AG04449 (cell line): Measurements from ENCODE around the gene FAM83F.

Experiments
- CTCF ChIA-PET: fragments of 350-600 bp; formaldehyde crosslinking; extraction: SDS; loops from one replicate; lab custom pipeline; 2021; ENCODE audit warnings: antibody characterized with exemption; lab: Yijun Ruan, JAX
- POLR2A ChIA-PET: fragments of 400-600, 350-600 bp; formaldehyde crosslinking; extraction: SDS; loops from one replicate; lab custom pipeline; 2020; ENCODE audit warnings: antibody characterized with exemption, inconsistent platforms; lab: Yijun Ruan, JAX
- DNase-seq: peaks from one replicate; pipeline ENCODE4 v3.0.0-alpha.2; 2010; ENCODE audit warnings: low read depth, low spot score
- H3K4me3 ChIP-seq: 2 replicates; pipeline ENCODE4 v1.5.1; 2011; ENCODE audit warnings: low read depth, mild to moderate bottlenecking, control low read depth, low read length
- TF ChIP-seq, protein P1 (sequence below): IDR thresholded peaks from one replicate; pipeline ENCODE4 v1.5.1; 2011; ENCODE audit warnings: mild to moderate bottlenecking, moderate library complexity, low read length, control low read depth, inconsistent platforms; ENCODE audit not compliant: insufficient read depth; ENCODE audit errors: missing control alignments

FAM83F gene

GRCh38 chr22:39966470-39966869 is 28.3 kb upstream of the FAM83F start:
- ChIA-PET CTCF (no interaction called here), POLR2A (no interaction called here)
- no peak for DNase-seq
- TF ChIP-seq, protein P1, sequence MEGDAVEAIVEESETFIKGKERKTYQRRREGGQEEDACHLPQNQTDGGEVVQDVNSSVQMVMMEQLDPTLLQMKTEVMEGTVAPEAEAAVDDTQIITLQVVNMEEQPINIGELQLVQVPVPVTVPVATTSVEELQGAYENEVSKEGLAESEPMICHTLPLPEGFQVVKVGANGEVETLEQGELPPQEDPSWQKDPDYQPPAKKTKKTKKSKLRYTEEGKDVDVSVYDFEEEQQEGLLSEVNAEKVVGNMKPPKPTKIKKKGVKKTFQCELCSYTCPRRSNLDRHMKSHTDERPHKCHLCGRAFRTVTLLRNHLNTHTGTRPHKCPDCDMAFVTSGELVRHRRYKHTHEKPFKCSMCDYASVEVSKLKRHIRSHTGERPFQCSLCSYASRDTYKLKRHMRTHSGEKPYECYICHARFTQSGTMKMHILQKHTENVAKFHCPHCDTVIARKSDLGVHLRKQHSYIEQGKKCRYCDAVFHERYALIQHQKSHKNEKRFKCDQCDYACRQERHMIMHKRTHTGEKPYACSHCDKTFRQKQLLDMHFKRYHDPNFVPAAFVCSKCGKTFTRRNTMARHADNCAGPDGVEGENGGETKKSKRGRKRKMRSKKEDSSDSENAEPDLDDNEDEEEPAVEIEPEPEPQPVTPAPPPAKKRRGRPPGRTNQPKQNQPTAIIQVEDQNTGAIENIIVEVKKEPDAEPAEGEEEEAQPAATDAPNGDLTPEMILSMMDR = no peak
- no peak overlapping the region for H3K4me3 ChIP-seq

DNA sequence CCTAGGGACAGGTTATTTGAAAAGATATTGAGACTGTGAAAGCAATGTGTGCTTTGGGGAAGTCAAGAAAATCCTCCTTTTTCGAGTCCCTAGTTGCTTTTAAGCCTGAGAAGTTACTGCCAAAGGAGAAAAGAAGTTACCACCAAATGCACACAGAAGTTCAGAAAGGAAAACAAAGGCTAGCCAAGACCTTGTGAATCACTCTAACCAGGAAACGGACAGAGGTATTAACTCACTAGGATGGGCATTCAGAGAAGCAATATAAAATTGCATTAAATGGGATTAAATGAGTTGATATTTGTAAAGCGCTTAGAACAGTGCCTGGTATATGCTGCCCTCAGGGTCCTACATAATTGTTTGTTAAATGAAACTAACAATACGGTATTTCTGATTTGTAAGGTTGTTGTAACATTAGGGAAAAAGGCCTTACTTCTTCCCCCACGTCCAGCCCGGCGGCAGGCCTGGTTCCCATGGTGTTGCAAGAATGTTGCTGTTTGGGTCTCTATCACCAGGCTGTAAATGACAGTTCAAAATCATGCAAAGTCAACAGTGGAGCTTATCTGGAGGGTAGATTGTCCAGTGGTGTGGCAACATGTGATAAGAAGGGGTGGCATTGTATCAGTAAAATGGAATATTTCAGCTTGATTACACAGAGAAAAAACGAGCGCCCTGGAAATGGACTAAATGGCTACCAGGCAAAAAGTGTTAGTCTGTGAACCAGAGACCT is 27.5 kb upstream of the FAM83F start:
- H3K4me3 ChIP-seq = no peak overlapping the region
- TF ChIP-seq, protein P1 = no peak
- POLR2A ChIA-PET = no interaction called here
- CTCF ChIA-PET = no interaction called here
- peak; percentile 24 for DNase-seq

- H3K4me3 ChIP-seq = no peak overlapping the region
- ChIA-PET CTCF (no interaction called here), POLR2A (no interaction called here)
- TF ChIP-seq, protein P1 = no peak
- no peak for DNase-seq
Measured at GRCh38 chr22:39967996-39968972, 26.5 kb upstream of the FAM83F start.

GRCh38 chr22:39970742-39971141 is 24.0 kb upstream of the FAM83F start:
- ChIA-PET CTCF (no interaction called here), POLR2A (no interaction called here)
- no peak overlapping the region for H3K4me3 ChIP-seq
- no peak for DNase-seq
- TF ChIP-seq, protein P1 = no peak

- H3K4me3 ChIP-seq = no peak overlapping the region
- DNase-seq = no peak
- POLR2A ChIA-PET = no interaction called here
- CTCF ChIA-PET = no interaction called here
- TF ChIP-seq, protein P1 = no peak
Measured at GRCh38 chr22:39972641-39973040, 22.1 kb upstream of the FAM83F start.

DNA sequence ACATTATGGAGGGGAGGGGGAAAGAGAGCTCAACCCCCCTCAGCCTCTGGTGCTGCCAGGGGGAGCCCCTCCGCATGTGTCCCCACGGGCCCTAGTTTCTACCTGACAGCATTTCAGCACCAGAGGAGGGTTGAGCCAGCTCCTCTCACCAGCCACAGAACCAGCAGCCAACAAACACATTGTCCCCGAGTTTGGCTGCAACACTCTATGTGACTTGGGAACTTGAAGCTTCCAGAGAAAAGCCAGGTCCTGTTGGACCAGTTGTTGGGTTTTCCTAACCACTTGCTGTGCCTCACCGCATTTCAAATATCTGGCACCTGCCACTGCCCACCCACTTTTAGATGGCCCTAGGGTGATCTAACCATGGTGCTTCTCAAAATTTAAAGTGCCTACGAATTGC is 21.1 kb upstream of the FAM83F start:
- no peak overlapping the region for H3K4me3 ChIP-seq
- ChIA-PET POLR2A (interaction anchor here (0.5 kb wide), 1 partner anchor 725 kb away, joined by 4 read pairs; no protein-coding TSS in a partner anchor), CTCF (interaction anchor here (0.7 kb wide), 1 partner anchor 17 kb away, joined by 3 read pairs; no protein-coding TSS in a partner anchor)
- no peak for DNase-seq
- TF ChIP-seq, protein P1 = no peak
